Activated B cell treated with CpG ODN at 0.5 μM for 24 hours (primary cell): Measurements from ENCODE around the gene SOX5. TPM values are rescaled to one million over a fixed set of nuclear protein-coding genes. Genes with fewer than 3 reads are reported as not detected.

Experiments
- ATAC-seq: fragments of 200-7000 bp; cut with Tn5 transposase; one replicate; pipeline ENCODE4 v1.10.0; 2021; ENCODE audit warnings: low read depth, mild to moderate bottlenecking, moderate library complexity
- CTCF ChIA-PET: fragments of 350-600 bp; sonication (Branson Sonifier 250); formaldehyde crosslinking; loops from one replicate; lab custom pipeline; 2021; ENCODE audit warnings: antibody characterized with exemption; lab: Charles Lee
- POLR2A ChIA-PET: fragments of 350-600 bp; sonication (Branson Sonifier 250); formaldehyde crosslinking; loops from one replicate; lab custom pipeline; 2021; ENCODE audit warnings: antibody characterized with exemption; lab: Charles Lee
- DNase-seq: peaks from one replicate; pipeline ENCODE4 v3.0.0; 2022
- H3K27ac Mint-ChIP-seq: one replicate; pipeline ENCODE4 v1.8.0; 2020; ENCODE audit warnings: mixed read lengths
- H3K27me3 Mint-ChIP-seq: one replicate; pipeline ENCODE4 v1.8.0; 2021; ENCODE audit warnings: mixed read lengths
- H3K36me3 Mint-ChIP-seq: one replicate; pipeline ENCODE4 v1.8.0; 2021; ENCODE audit warnings: low read depth, mixed read lengths
- H3K4me1 Mint-ChIP-seq: one replicate; pipeline ENCODE4 v1.8.0; 2021; ENCODE audit warnings: mixed read lengths
- H3K4me3 Mint-ChIP-seq: one replicate; pipeline ENCODE4 v1.8.0; 2020; ENCODE audit warnings: mild to moderate bottlenecking, mixed read lengths
- H3K9me3 Mint-ChIP-seq: one replicate; pipeline ENCODE4 v1.8.0; 2020; ENCODE audit warnings: mixed read lengths
- CTCF ChIP-seq: fragments of 200-600 bp; IDR thresholded peaks from one replicate; pipeline ENCODE4 v1.8.0; 2022; ENCODE audit warnings: antibody characterized with exemption, mild to moderate bottlenecking
- intact Hi-C: fragments of 100-400 bp; cut with micrococcal nuclease; formaldehyde crosslinking; loops from one replicate; pipeline ENCODE4 v1.15.1; 2024
- total RNA-seq: library from RNA; stranded (reverse); gene quantifications from 2 replicates; pipeline ENCODE4 v1.2.3, GENCODE V29; 2022

The SOX5 gene
- total RNA-seq, 1 donor from 2014 or later = 85.5 TPM

- Mint-ChIP-seq H3K4me3 (no peak overlapping the region), H3K9me3 (no peaks in the 10 kb centered on the region), H3K27me3 (no peaks in the 10 kb centered on the region), H3K36me3 (no peaks in the 10 kb centered on the region), H3K4me1 (no peaks in the 10 kb centered on the region), H3K27ac (no peak overlapping the region)
- ChIA-PET POLR2A (no interaction called here), CTCF (no interaction called here)
- no peak for TF ChIP-seq CTCF
- no peak for ATAC-seq
- intact Hi-C loops = no loop called here
- DNase-seq = no peak
These were observed 318.9 kb downstream of the SOX5 start for GRCh38 chr12:23630524-23630923.

GRCh38 chr12:23628806-23629205 lies 320.7 kb downstream of the SOX5 start:
- CTCF ChIA-PET = no interaction called here
- Mint-ChIP-seq H3K36me3 (no peaks in the 10 kb centered on the region), H3K4me1 (no peaks in the 10 kb centered on the region), H3K27me3 (no peaks in the 10 kb centered on the region), H3K4me3 (no peak overlapping the region), H3K9me3 (no peaks in the 10 kb centered on the region), H3K27ac (no peak overlapping the region)
- DNase-seq (no peak), ATAC-seq (no peak)
- intact Hi-C loops = no loop called here
- TF ChIP-seq CTCF = no peak
- POLR2A ChIA-PET = no interaction called here

DNA sequence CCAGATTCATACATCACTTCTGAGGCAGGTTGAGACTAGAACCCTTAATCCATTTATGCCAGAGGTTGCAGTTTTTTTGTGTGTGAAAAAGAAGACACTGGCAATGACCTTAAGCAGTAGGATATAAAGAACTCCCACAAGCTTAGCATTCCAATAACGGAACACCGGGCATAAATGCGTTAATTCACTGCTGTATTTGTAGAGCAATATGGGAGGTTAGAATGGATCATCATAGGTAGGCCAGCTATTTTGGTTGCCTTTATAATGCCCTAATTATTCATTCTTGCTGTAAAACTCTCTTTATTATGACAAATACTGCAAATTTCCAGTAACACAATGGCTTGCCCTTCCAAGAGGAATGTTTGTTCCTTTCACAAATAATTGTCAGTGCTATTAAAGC lies 322.7 kb downstream of the SOX5 start:
- Mint-ChIP-seq H3K36me3 (no peaks in the 10 kb centered on the region), H3K9me3 (no peaks in the 10 kb centered on the region), H3K4me3 (no peak overlapping the region), H3K4me1 (no peaks in the 10 kb centered on the region), H3K27ac (no peak overlapping the region), H3K27me3 (no peaks in the 10 kb centered on the region)
- ChIA-PET CTCF (no interaction called here), POLR2A (no interaction called here)
- DNase-seq (no peak), ATAC-seq (no peak)
- intact Hi-C loops = no loop called here
- no peak for TF ChIP-seq CTCF

DNA sequence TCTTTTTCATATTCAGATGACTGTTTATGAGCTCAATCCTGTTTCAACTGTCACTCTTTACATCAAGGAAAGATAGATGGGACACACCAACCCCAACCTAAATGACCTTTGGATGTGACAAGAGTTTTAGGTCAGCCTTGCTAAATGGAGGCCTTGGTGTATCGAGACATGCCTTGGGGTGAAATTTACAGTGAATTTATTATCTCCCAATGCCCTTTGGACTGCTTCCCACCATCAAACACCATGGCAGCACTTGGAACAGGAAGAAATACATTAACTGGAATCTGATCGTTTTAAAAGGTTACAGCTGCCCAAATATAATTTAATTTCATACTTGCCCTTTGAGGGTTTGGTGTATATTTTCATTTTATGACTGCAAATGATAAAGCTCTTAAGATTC lies 327.6 kb downstream of the SOX5 start:
- ChIA-PET CTCF (no interaction called here), POLR2A (no interaction called here)
- Mint-ChIP-seq H3K9me3 (no peaks in the 10 kb centered on the region), H3K36me3 (no peaks in the 10 kb centered on the region), H3K27ac (no peak overlapping the region), H3K4me1 (no peaks in the 10 kb centered on the region), H3K4me3 (no peak overlapping the region), H3K27me3 (no peaks in the 10 kb centered on the region)
- no peak for ATAC-seq
- intact Hi-C loops = no loop called here
- no peak for TF ChIP-seq CTCF
- no peak for DNase-seq

- no peaks in the 10 kb centered on the region for H3K9me3 Mint-ChIP-seq
- ChIA-PET CTCF (no interaction called here), POLR2A (no interaction called here)
- intact Hi-C loops = no loop called here
- no peak overlapping the region for H3K4me3 Mint-ChIP-seq
- no peaks in the 10 kb centered on the region for H3K36me3 Mint-ChIP-seq
- H3K27me3 Mint-ChIP-seq = no peaks in the 10 kb centered on the region
- DNase-seq (no peak), ATAC-seq (no peak)
- TF ChIP-seq CTCF = no peak
- H3K4me1 Mint-ChIP-seq = no peaks in the 10 kb centered on the region
- H3K27ac Mint-ChIP-seq = no peak overlapping the region
These were observed 330.8 kb downstream of the SOX5 start for GRCh38 chr12:23618718-23619117.
